Measurements from ENCODE around the gene TMTC3. TPM values are rescaled to one million over a fixed set of nuclear protein-coding genes. Genes with fewer than 3 reads are reported as not detected.

The TMTC3 gene
- total and polyA plus RNA-seq, 2 experiments from 2014 or later: 17.7 to 53.8 TPM

- Histone ChIP-seq H3K9me2 (ENCODE audit: insufficient read depth) (no peaks in the 10 kb centered on the region), H3K27ac (ENCODE audit: low read depth) (no peak overlapping the region), H3K27me3 (ENCODE audit: insufficient read depth) (no peaks in the 10 kb centered on the region), H4K20me1 (replicated peaks; ENCODE audit: insufficient read depth) (no peaks in the 10 kb centered on the region), H3K79me2 (replicated peaks; ENCODE audit: insufficient read depth) (no peaks in the 10 kb centered on the region), H3K4me3 (no peak overlapping the region), H3K4me2 (no peak overlapping the region), H3K4me1 (ENCODE audit: insufficient read depth) (peaks cover 14% of the 10 kb centered on the region), H3K36me3 (ENCODE audit: insufficient read depth) (no peaks in the 10 kb centered on the region), H3F3A (replicated peaks; ENCODE audit: low read depth) (no peaks in the 10 kb centered on the region), H2AFZ (no peak overlapping the region)
- no peak overlapping the region; the same call in 1 of the 2 replicates for H3K27ac Mint-ChIP-seq
- H3K36me3 Mint-ChIP-seq (ENCODE audit: low read depth): no peaks in the 10 kb centered on the region
- H3K9me3 Mint-ChIP-seq: no peaks in the 10 kb centered on the region
- peaks cover 18% of the 10 kb centered on the region for H3K4me1 Mint-ChIP-seq
- TF ChIP-seq, protein P1, sequence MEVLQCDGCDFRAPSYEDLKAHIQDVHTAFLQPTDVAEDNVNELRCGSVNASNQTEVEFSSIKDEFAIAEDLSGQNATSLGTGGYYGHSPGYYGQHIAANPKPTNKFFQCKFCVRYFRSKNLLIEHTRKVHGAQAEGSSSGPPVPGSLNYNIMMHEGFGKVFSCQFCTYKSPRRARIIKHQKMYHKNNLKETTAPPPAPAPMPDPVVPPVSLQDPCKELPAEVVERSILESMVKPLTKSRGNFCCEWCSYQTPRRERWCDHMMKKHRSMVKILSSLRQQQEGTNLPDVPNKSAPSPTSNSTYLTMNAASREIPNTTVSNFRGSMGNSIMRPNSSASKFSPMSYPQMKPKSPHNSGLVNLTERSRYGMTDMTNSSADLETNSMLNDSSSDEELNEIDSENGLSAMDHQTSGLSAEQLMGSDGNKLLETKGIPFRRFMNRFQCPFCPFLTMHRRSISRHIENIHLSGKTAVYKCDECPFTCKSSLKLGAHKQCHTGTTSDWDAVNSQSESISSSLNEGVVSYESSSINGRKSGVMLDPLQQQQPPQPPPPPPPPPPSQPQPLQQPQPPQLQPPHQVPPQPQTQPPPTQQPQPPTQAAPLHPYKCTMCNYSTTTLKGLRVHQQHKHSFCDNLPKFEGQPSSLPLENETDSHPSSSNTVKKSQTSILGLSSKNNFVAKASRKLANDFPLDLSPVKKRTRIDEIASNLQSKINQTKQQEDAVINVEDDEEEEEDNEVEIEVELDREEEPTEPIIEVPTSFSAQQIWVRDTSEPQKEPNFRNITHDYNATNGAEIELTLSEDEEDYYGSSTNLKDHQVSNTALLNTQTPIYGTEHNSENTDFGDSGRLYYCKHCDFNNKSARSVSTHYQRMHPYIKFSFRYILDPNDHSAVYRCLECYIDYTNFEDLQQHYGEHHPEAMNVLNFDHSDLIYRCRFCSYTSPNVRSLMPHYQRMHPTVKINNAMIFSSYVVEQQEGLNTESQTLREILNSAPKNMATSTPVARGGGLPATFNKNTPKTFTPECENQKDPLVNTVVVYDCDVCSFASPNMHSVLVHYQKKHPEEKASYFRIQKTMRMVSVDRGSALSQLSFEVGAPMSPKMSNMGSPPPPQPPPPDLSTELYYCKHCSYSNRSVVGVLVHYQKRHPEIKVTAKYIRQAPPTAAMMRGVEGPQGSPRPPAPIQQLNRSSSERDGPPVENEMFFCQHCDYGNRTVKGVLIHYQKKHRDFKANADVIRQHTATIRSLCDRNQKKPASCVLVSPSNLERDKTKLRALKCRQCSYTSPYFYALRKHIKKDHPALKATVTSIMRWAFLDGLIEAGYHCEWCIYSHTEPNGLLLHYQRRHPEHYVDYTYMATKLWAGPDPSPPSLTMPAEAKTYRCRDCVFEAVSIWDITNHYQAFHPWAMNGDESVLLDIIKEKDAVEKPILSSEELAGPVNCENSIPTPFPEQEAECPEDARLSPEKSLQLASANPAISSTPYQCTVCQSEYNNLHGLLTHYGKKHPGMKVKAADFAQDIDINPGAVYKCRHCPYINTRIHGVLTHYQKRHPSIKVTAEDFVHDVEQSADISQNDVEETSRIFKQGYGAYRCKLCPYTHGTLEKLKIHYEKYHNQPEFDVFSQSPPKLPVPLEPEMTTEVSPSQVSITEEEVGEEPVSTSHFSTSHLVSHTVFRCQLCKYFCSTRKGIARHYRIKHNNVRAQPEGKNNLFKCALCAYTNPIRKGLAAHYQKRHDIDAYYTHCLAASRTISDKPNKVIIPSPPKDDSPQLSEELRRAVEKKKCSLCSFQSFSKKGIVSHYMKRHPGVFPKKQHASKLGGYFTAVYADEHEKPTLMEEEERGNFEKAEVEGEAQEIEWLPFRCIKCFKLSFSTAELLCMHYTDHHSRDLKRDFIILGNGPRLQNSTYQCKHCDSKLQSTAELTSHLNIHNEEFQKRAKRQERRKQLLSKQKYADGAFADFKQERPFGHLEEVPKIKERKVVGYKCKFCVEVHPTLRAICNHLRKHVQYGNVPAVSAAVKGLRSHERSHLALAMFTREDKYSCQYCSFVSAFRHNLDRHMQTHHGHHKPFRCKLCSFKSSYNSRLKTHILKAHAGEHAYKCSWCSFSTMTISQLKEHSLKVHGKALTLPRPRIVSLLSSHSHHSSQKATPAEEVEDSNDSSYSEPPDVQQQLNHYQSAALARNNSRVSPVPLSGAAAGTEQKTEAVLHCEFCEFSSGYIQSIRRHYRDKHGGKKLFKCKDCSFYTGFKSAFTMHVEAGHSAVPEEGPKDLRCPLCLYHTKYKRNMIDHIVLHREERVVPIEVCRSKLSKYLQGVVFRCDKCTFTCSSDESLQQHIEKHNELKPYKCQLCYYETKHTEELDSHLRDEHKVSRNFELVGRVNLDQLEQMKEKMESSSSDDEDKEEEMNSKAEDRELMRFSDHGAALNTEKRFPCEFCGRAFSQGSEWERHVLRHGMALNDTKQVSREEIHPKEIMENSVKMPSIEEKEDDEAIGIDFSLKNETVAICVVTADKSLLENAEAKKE (CRISPR knock-in tag; IDR thresholded peaks at IDR 0.05): no peak
- TF ChIP-seq, protein P2, sequence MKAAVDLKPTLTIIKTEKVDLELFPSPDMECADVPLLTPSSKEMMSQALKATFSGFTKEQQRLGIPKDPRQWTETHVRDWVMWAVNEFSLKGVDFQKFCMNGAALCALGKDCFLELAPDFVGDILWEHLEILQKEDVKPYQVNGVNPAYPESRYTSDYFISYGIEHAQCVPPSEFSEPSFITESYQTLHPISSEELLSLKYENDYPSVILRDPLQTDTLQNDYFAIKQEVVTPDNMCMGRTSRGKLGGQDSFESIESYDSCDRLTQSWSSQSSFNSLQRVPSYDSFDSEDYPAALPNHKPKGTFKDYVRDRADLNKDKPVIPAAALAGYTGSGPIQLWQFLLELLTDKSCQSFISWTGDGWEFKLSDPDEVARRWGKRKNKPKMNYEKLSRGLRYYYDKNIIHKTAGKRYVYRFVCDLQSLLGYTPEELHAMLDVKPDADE (IDR thresholded peaks at IDR 0.05): no peak
- no peak for TF ChIP-seq EZH2phosphoT487 (IDR thresholded peaks at IDR 0.05; ENCODE audit: unreplicated experiment)
- no peak for TF ChIP-seq ZNF114 (CRISPR knock-in tag; IDR thresholded peaks at IDR 0.05)
- TF ChIP-seq NANOG (IDR thresholded peaks at IDR 0.05; ENCODE audit: borderline replicate concordance): no peak
- TF ChIP-seq ZNF331 (CRISPR knock-in tag; IDR thresholded peaks at IDR 0.05; ENCODE audit: low read depth): no peak
- TF ChIP-seq, protein P3, sequence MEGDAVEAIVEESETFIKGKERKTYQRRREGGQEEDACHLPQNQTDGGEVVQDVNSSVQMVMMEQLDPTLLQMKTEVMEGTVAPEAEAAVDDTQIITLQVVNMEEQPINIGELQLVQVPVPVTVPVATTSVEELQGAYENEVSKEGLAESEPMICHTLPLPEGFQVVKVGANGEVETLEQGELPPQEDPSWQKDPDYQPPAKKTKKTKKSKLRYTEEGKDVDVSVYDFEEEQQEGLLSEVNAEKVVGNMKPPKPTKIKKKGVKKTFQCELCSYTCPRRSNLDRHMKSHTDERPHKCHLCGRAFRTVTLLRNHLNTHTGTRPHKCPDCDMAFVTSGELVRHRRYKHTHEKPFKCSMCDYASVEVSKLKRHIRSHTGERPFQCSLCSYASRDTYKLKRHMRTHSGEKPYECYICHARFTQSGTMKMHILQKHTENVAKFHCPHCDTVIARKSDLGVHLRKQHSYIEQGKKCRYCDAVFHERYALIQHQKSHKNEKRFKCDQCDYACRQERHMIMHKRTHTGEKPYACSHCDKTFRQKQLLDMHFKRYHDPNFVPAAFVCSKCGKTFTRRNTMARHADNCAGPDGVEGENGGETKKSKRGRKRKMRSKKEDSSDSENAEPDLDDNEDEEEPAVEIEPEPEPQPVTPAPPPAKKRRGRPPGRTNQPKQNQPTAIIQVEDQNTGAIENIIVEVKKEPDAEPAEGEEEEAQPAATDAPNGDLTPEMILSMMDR (conservative IDR thresholded peaks at IDR 0.05; ENCODE audit: low read depth in 2 of 2): no peak
- TF ChIP-seq, protein P4, sequence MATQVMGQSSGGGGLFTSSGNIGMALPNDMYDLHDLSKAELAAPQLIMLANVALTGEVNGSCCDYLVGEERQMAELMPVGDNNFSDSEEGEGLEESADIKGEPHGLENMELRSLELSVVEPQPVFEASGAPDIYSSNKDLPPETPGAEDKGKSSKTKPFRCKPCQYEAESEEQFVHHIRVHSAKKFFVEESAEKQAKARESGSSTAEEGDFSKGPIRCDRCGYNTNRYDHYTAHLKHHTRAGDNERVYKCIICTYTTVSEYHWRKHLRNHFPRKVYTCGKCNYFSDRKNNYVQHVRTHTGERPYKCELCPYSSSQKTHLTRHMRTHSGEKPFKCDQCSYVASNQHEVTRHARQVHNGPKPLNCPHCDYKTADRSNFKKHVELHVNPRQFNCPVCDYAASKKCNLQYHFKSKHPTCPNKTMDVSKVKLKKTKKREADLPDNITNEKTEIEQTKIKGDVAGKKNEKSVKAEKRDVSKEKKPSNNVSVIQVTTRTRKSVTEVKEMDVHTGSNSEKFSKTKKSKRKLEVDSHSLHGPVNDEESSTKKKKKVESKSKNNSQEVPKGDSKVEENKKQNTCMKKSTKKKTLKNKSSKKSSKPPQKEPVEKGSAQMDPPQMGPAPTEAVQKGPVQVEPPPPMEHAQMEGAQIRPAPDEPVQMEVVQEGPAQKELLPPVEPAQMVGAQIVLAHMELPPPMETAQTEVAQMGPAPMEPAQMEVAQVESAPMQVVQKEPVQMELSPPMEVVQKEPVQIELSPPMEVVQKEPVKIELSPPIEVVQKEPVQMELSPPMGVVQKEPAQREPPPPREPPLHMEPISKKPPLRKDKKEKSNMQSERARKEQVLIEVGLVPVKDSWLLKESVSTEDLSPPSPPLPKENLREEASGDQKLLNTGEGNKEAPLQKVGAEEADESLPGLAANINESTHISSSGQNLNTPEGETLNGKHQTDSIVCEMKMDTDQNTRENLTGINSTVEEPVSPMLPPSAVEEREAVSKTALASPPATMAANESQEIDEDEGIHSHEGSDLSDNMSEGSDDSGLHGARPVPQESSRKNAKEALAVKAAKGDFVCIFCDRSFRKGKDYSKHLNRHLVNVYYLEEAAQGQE (IDR thresholded peaks at IDR 0.05; ENCODE audit: unreplicated experiment): no peak
- TF ChIP-seq JUNB (IDR thresholded peaks at IDR 0.05; ENCODE audit: unreplicated experiment): no peak
- no peak for TF ChIP-seq STAT1 (IDR thresholded peaks at IDR 0.05; ENCODE audit: unreplicated experiment)
- TF ChIP-seq CREB1 (CRISPR knock-in tag; IDR thresholded peaks at IDR 0.05; ENCODE audit: low read depth): no peak
- TF ChIP-seq EZH2 (IDR thresholded peaks at IDR 0.05; ENCODE audit: low read depth, unreplicated experiment): no peak
- TF ChIP-seq POLR2AphosphoS5 (IDR thresholded peaks at IDR 0.05; ENCODE audit: low read depth): no peak
- H3K27me3 Mint-ChIP-seq (ENCODE audit: insufficient read depth, low read depth, poor library complexity): no peaks in the 10 kb centered on the region
- DNase-seq (ENCODE audit: low spot score): no peak
- no peak for ATAC-seq
- no peak overlapping the region for H3K4me3 Mint-ChIP-seq
Measured at GRCh38 chr12:88248606-88249005, 106.5 kb downstream of the TMTC3 start.
